Natural killer cell (primary cell): Measurements from ENCODE around the gene HILPDA. TPM values are rescaled to one million over a fixed set of nuclear protein-coding genes. Genes with fewer than 3 reads are reported as not detected.
A peak's percentile ranks its signal among the peaks of the same experiment; 100 is the strongest.

ENCODE experiments used
- ATAC-seq, 3 donors: fragments of 150-1000 bp in 2 of 3; fragments of 200-7000 bp in 1 of 3; cut with Tn5 transposase; 1 replicate in 1 of 3; 2 replicates in 2 of 3; pipeline ENCODE4 v1.10.0; 2021; ENCODE audit warnings: mild to moderate bottlenecking in 2 of 3, moderate library complexity in 2 of 3
- DNase-seq, 2 donors: peaks; one replicate each; pipeline versions ENCODE4 v3.0.0 to v3.0.0-alpha.2; 2013 to 2021; ENCODE audit warnings: mixed read lengths in 1 of 2
- H3K27ac ChIP-seq: one replicate; pipeline ENCODE4 v1.5.1; 2013; ENCODE audit warnings: mild to moderate bottlenecking, low read length
- H3K27me3 ChIP-seq: one replicate; pipeline ENCODE4 v1.6.1; 2013; ENCODE audit warnings: low read length; ENCODE audit not compliant: control insufficient read depth, insufficient read depth
- H3K36me3 ChIP-seq: one replicate; pipeline ENCODE4 v1.6.1; 2013; ENCODE audit warnings: low read length; ENCODE audit not compliant: control insufficient read depth, insufficient read depth
- H3K4me1 ChIP-seq: one replicate; pipeline ENCODE4 v1.6.1; 2013; ENCODE audit warnings: low read length; ENCODE audit not compliant: control insufficient read depth, insufficient read depth
- H3K4me3 ChIP-seq: one replicate; pipeline ENCODE4 v1.5.1; 2013; ENCODE audit warnings: low read length
- H3K9me3 ChIP-seq: one replicate; pipeline ENCODE4 v1.6.1; 2013; ENCODE audit warnings: low read length; ENCODE audit not compliant: control insufficient read depth, insufficient read depth
- H3K27ac Mint-ChIP-seq, 2 donors: one replicate each; pipeline ENCODE4 v1.8.0; 2022; ENCODE audit warnings: mild to moderate bottlenecking in 2 of 2, mixed read lengths in 2 of 2, moderate library complexity in 1 of 2
- H3K27me3 Mint-ChIP-seq, 2 donors: one replicate each; pipeline ENCODE4 v1.8.0; 2022; ENCODE audit warnings: low read depth in 2 of 2, mixed read lengths in 2 of 2
- H3K36me3 Mint-ChIP-seq: one replicate; pipeline ENCODE4 v1.8.0; 2022; ENCODE audit warnings: mixed read lengths
- H3K4me1 Mint-ChIP-seq, 2 donors: one replicate each; pipeline ENCODE4 v1.8.0; 2022; ENCODE audit warnings: mixed read lengths in 2 of 2
- H3K4me3 Mint-ChIP-seq: one replicate; pipeline ENCODE4 v1.8.0; 2022; ENCODE audit warnings: mild to moderate bottlenecking, moderate library complexity, mixed read lengths
- H3K9me3 Mint-ChIP-seq, 2 donors: one replicate each; pipeline ENCODE4 v1.8.0; 2022; ENCODE audit warnings: mixed read lengths in 2 of 2
- WGBS: methylation state at CpG from one replicate; pipeline ENCODE4 v1.1.7; 2013; ENCODE audit warnings: missing lambda C conversion rate; ENCODE audit not compliant: insufficient coverage; 5-methylcytosine and 5-hydroxymethylcytosine counted together
- intact Hi-C: fragments of 100-400 bp; cut with micrococcal nuclease; formaldehyde crosslinking; loops from one replicate; pipeline ENCODE4 v1.14.2; 2022
- total RNA-seq, 4 donors: library from RNA; stranded (reverse); fragments of 120-200 nt in 1 of 4; gene quantifications; one replicate each; pipeline versions ENCODE4 v1.2.3 to v1.2.4, GENCODE V29; 2013 to 2022
- TF ChIP-seq, protein P1 (sequence below): fragments of 200-600 bp; IDR thresholded peaks from one replicate; pipeline ENCODE4 v1.8.0; 2022; ENCODE audit warnings: antibody characterized with exemption

HILPDA gene
- total RNA-seq, 3 donors from 2014 or later (not counting 1 experiment from before 2014, with no cell fraction given): 1.9 to 5.1 (median 2.3) TPM

DNA sequence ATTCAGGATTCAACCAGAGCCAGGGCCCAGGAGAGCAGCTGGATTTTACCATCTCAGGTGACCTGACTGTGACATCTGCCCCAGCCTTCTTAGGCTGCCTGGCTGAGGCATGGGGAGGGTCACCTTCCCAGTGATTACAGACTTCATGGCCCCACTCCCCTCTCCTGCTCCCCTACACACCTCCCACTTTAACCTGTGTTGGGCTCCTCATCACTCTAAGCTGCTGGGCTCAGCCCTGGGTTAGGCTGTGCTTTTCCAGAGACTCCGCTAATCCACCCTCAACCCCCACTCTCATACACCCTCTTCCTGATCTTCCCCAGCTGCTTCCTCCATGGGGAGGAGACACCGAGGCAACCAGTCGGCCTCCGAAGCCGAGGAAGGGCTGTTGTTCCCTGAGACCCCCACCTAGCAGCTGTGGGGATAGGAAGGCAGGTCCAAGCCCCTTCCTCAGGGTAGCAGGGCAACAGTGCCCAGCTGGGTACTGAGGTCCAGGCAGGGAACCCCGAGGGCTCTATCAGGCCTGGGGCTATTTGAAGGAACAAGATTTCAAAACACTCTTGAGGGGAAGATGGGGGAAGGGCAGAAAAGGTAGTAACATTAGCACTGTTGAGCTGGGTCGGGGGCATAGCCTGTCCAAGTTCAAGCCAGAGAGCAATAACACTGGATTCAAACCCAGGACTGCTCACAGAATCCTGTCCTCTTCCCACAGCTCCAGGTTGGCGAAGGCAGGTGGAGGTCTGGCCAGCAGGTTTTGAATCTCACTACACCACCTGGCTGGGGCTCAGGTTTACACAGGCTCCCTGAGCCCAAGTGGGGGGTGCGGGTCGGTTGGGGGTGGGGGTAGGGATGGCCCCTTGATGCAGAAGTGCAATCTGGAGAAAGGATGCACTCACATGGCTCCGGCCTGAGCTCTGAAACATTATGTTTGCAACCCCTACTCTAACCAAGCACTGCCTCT lies 47.6 kb upstream of the HILPDA start:
- H3K27ac ChIP-seq: peak overlapping the region; percentile 68
- peaks cover 46 to 54% of the 10 kb centered on the region in 2 donors for H3K4me1 Mint-ChIP-seq
- intact Hi-C loops: loop anchor here (5.0 kb wide), 1 partner anchor 49 kb away; the partner anchor contains the start of gene HILPDA

DNA sequence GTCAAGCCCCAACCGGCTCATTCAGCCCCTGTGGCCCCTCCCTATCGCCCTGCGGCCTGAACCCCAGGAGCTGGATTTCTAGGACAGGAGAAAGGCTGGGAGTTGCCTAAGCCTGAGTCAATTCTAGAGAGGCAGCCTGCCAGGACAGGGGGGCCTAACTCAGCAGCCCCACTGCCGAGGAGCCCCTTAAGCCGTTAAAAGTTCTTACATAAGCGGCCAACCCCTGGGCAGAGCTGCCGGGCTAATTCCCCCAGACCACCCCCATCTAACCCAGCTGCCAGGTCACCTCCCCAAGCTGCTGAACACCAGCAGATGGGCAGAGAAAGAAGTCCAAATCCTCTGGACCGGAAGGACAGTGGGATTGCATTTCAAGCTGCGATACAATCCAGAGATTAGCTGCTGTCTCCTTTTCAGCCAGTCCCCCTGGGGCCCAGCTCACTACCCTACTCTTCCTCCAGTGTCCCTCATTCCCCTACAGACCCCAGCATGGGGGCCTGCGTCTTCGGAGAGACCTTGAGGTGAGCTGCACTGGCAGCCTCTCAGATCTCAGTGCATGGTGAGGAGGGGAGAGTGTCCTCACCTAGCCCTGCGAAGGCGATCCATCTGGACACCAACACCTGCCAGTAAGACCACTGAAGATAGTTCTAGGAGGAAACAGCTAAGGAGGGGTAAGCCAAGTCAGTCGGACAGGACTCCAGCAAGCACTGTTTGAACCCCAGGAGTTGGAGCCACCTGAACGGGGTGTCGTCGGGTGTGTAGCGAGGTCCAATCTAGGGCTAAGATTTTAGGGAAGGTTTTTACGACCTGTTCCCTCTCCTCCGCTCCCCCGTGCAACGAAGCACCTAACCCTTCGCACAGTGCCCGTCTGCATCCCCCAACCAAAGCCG lies 46.7 kb upstream of the HILPDA start:
- Mint-ChIP-seq H3K9me3 (no peaks in the 10 kb centered on the region), H3K4me3 (peak overlapping the region; percentile 90), H3K27ac (peak overlapping the region; percentile 64 to 87), H3K36me3 (no peaks in the 10 kb centered on the region), H3K27me3 (no peaks in the 10 kb centered on the region), H3K4me1 (peaks cover 39 to 47% of the 10 kb centered on the region in 2 donors)
- Histone ChIP-seq H3K27me3 (no peaks in the 10 kb centered on the region), H3K36me3 (no peaks in the 10 kb centered on the region), H3K4me1 (peaks cover 59% of the 10 kb centered on the region), H3K9me3 (no peaks in the 10 kb centered on the region), H3K27ac (peak overlapping the region; percentile 68), H3K4me3 (peak overlapping the region; percentile 99)
- TF ChIP-seq, protein P1, sequence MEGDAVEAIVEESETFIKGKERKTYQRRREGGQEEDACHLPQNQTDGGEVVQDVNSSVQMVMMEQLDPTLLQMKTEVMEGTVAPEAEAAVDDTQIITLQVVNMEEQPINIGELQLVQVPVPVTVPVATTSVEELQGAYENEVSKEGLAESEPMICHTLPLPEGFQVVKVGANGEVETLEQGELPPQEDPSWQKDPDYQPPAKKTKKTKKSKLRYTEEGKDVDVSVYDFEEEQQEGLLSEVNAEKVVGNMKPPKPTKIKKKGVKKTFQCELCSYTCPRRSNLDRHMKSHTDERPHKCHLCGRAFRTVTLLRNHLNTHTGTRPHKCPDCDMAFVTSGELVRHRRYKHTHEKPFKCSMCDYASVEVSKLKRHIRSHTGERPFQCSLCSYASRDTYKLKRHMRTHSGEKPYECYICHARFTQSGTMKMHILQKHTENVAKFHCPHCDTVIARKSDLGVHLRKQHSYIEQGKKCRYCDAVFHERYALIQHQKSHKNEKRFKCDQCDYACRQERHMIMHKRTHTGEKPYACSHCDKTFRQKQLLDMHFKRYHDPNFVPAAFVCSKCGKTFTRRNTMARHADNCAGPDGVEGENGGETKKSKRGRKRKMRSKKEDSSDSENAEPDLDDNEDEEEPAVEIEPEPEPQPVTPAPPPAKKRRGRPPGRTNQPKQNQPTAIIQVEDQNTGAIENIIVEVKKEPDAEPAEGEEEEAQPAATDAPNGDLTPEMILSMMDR: no peak
- no peak for ATAC-seq
- intact Hi-C loops: loop anchor here (1.0 to 5.0 kb wide), 2 partner anchors 14 to 48 kb away; partner anchors contain the start of gene HILPDA
- WGBS: 34% methylated on average over 25 of the region's 25 CpGs
- DNase-seq: no peak

More for the DNA sequence above, 47.6 kb upstream of the HILPDA start:
- Mint-ChIP-seq H3K27ac (peak overlapping the region; percentile 54 to 87), H3K36me3 (no peaks in the 10 kb centered on the region), H3K9me3 (no peaks in the 10 kb centered on the region), H3K4me3 (peak overlapping the region; percentile 58), H3K27me3 (no peaks in the 10 kb centered on the region)
- TF ChIP-seq, protein P1: no peak
- Histone ChIP-seq H3K4me3 (no peak overlapping the region), H3K4me1 (peaks cover 64% of the 10 kb centered on the region), H3K9me3 (no peaks in the 10 kb centered on the region), H3K27me3 (no peaks in the 10 kb centered on the region), H3K36me3 (no peaks in the 10 kb centered on the region)
- DNase-seq (peak in 1 of 2 donors; percentile 26), ATAC-seq (no peak)
- WGBS: 62% methylated on average over 10 of the region's 11 CpGs

DNA sequence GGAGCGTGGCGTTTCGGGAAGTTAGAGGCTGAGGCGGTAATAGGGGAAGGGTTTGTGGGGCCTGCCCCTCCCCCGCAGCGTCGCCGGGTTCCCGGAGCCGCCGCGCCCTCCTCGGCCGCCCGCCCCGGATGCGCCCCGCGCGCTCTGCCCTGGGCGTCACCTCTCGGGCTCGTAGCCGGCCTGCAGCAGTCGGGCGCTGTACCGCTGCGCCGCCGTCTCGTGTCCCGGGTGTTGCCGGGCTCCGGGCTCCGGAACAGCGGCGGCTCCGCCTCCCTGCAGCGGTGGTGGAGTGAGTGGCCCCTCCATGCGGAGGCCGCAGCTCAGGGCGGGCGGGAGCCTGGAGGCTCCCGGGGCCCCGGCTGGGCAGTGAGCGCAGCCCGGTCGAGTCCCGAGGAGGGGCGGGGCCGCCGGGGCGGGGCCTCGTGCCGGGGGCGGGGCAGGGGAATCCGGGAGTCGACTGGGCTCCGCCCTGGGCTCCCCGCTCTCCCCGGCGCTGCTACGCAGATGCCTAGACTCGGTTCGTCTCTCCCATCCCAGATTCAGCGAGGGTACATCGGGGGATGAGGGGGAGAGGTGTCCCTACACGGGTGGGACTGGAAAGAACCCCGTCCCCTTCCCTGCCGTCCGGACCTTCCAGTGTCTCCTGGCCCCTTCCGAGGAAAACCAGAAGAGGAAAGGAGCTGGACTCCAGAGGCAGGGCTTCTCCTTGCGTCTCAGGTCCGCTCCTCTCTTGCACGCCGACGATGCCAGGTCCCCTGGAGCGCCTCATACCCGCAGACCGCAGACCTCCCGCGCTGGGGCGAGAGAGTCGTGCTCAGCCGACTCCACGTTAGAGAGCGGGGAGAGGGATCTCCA lies 45.9 kb upstream of the HILPDA start, which contains the start of gene IMPDH1:
IMPDH1 (minus strand) TSS at position 387 of the 855 bp plus-strand sequence; CDS start at position 306, 81 bp downstream.
- H3K4me3 Mint-ChIP-seq: peak within 1 kb of the TSS; percentile 92
- no peaks in the 10 kb centered on the region for H3K9me3 Mint-ChIP-seq
- Histone ChIP-seq H3K4me1 (peaks cover 50% of the 10 kb centered on the region), H3K27ac (peak within 1 kb of the TSS; percentile 96), H3K27me3 (no peaks in the 10 kb centered on the region), H3K9me3 (no peaks in the 10 kb centered on the region), H3K36me3 (no peaks in the 10 kb centered on the region), H3K4me3 (peak within 1 kb of the TSS; percentile 99)
- intact Hi-C loops: loop anchor here (1.0 to 5.0 kb wide), 2 partner anchors 13 to 47 kb away; partner anchors contain the start of gene HILPDA
- ATAC-seq (peak; percentile 77 to 89 (median 80)), DNase-seq (peak; percentile 81 to 87)
- TF ChIP-seq, protein P1: no peak
- H3K27me3 Mint-ChIP-seq: no peaks in the 10 kb centered on the region
- peaks cover 31 to 38% of the 10 kb centered on the region in 2 donors for H3K4me1 Mint-ChIP-seq
- H3K27ac Mint-ChIP-seq: peak within 1 kb of the TSS; percentile 73 to 87
- WGBS: under 1% methylated on average over 87 of the region's 87 CpGs
- H3K36me3 Mint-ChIP-seq: no peaks in the 10 kb centered on the region
